NCI-H1048 (cell line): ENCODE results near the gene DOK6.

Experiments used
- DNase-seq: peaks from one replicate; lab custom pipeline; 2025; lab: John Stamatoyannopoulos, UW

The DOK6 gene

DNA sequence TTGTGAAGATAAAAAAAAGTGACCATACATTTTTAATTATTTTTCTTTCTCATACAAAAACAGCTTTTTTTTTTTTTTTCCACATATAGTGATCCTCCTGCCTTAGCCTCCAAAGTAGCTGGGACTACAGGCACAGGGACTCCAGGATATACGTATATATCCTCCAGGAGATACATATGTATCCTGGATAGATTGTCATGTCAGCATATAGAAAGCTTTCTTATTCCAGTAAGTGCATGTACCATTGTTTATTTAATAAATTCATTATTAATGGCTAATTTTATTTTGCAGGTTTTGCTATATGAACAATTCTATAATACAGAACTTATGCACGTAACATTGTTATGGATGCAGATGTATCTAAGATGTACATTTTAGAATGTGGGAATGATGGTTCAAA, 138.7 kb downstream of the DOK6 start:
- no peak for DNase-seq

DNA sequence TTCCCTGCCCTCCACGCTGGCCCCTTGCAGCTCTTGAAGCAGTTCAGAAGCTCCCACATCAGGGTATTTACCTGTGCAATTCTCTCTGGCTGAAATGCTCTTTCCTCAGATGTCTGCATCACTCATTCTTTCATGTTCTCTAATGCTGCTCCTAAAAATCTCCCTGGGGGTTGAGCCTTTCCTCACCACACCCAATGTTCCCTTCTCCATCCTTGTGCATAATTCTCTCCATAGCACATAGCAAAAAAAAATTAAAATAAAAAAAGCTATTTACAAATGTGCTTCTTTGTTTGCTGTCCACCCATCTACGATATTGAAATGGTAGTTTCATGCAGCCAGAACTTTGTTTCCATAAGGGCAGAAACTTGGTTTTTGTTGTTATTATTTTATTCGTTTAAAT, 155.5 kb downstream of the DOK6 start:
- no peak for DNase-seq

DNA sequence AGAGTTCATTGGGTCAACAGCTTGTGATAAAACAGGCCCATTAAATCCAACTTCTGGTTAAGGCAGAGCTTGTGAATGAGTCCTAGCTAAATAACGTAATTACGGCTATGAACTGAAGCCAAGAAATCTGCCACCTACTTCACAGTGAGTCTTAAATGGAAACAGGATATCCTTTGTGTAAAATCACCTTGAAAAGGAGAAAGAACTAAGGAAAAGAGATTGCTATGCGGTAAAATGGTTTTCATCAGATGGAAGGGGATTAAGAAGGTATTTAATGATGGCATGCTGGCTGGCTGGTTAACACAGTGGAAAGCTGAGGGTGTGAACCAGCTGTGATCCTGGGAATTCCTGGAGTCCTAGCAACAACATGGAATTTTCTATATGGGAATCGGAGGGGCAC, 156.6 kb downstream of the DOK6 start:
- no peak for DNase-seq

DNA sequence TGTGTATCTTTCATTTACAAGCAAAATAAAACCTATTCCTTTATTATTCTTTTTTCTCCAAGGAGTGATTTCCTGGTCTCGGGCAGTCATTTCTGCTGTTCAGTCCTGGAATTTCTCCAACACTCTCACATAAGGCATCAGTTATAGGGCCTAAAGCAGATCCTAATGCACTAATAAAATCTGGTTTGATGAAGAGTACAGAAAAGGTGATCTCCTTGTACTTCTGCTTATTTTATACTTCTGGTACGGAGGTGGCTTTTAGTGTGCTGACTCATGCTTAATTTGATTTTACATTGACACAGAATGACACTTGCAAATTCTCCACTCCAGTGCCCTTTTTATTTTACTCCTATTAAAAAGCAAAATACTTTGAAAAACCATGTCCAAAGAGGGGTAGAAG, 157.4 kb downstream of the DOK6 start:
- DNase-seq, result no peak

DNA sequence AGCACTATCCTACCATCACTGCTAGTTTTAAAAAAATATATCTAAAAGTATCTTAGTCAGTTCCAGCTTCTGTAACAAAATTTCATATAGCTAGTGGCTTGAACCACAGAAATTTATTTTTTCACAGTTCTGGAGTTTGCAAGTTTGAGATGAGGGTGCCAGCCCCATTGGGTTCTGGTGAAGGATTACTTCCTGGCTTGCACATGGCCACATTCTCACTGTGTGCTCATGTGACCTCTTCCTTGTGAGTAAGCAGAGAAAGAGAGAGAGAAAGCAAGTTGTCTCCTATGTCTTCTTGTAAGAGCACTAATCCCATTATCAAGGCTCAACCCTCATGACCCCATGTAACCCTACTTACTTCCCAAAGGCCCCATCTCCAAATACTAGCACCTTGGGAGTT, 158.9 kb downstream of the DOK6 start:
- no peak for DNase-seq

DNA sequence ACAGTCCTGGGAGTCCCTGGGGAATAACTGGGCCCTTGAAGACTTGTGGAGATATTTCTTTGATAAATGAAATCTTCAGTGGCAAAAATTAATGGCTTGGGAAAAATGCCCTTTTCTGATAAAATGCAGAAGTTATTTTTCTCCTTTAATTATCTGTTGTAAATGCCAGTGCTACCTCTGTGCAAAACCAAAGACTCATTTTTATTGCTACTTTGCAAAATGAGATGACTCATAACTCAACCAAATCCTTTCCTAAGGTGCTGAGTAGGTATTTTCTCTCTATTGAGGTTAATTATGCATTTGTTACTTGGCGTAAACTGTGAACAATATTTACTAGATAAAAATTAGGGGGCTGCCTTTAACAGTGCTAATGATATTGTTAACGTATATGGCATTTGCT, 163.9 kb downstream of the DOK6 start:
- DNase-seq, result no peak

DNA sequence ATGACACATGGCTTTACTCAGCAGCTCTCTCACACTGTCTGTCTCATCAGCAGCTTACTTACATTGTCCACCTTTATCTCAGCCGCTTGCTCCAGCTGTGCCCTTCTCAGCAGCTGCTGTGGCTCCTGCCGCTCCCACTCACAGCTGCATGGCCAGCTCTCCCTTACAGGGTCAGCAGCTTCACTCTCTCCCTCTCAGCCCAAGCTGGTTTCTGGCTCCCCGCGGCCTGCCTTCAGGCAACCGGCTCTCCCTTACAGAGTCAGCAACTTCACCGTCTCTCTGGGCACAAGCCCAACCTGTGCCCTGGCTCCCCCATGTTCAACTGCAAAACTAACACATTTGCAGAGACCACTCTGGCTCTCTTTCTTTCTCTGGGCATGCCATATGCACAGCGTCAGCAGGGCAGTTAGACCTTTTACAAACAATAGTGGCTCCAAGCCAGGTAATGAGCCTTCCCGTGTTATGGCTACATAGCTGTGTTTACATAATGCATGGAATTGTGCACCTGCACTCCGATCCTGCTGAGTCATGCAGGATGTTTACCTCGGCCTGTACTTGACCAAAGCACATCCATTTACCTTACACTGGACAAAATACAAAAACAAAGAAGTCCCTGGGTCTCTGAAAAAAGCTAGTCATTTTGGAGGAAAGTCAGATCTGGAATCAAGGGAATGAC, 167.3 kb downstream of the DOK6 start:
- DNase-seq, result no peak

DNA sequence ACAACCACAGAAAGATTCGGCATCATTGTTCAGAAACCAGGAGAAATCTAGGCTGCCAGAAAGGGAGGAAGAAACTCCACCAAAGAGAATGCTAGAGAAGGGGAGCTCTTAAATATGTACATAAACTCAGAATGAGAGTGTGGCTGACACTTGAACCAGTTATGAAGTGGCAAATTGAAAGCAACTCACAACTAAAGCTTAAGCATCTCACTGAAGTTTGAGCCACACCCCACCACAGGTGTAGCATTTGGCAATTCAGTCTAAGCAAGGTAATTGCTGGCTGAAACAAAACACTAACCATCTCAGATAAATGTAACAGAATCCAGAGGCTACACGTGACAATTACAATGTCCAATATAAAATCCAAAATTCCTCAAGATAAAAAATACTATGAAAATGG, 168.4 kb downstream of the DOK6 start:
- DNase-seq, result no peak

DNA sequence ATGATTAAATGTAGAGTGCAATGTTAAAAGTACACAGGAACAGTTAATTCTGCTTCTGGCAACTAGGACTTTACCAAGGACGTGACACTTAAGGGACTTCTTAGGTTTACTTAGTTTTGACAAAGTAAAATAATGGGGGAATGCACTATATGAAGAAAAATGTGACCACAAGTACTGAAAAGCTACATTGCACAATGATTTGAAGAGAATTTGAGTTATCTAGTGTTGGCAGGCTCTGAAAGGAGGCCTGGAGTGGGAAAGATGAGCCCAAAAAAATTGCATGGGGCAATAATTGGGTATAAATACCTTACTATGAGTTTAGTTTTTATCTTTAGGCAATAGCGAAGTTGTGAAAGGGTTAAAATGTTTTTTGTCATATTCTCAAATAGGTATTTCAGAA, 173.7 kb downstream of the DOK6 start:
- no peak for DNase-seq

DNA sequence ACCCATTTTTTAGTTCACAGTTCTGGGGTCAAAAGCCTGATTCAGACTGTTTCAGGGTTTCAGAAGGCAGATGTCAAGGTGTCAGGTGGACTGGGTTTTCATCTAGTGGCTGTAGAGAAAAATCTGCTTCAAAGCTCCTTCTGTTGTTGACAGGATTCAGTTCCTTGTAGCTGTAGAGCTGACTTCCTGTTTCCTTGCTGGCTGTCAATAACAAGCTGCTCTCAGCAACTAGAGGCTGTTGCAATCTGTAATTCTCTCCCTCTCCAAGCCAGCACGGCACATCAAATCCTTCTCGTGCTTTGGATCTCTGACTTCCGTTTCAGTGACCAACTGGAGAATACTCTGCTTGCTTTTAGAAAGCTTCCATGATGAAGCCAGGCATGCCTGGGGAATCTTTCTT, 179.4 kb downstream of the DOK6 start:
- DNase-seq, result no peak

DNA sequence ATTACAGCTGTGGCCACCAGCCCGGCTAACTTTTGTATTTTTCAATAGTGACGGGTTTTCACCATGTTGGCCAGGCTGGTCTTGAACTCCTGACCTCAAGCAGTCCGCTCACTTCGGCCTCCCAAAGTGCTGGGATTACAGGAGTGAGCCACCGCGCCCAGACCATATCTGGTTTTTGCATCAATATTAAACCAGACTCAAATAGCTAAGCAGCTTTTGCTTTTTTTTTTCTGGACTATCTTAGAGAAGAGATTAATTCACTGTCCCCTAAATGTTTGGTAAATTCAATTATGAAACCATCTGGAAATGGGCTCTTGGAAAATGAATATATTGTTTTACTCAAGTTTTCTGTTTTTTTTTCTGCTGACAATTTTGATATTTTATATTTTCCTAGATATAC, 183.7 kb downstream of the DOK6 start:
- no peak for DNase-seq

DNA sequence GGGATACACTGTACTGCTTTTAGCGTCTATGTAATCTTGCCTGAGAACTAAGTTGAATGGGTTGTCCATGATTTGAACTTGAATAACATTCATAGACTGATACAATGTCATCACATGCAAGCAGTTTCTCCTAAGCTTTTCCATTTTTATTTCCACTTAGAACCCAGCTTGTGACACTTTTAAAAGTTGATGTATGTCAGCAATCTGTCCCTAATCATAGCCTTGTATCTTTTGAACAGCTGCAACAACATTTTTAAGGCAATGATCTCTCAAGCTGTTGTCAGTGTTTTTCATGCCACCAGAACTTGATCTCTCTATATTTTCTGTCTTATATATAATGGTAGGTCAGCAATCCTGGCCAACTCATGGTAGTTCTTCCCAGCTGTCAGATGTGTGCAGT, 185.0 kb downstream of the DOK6 start:
- no peak for DNase-seq

DNA sequence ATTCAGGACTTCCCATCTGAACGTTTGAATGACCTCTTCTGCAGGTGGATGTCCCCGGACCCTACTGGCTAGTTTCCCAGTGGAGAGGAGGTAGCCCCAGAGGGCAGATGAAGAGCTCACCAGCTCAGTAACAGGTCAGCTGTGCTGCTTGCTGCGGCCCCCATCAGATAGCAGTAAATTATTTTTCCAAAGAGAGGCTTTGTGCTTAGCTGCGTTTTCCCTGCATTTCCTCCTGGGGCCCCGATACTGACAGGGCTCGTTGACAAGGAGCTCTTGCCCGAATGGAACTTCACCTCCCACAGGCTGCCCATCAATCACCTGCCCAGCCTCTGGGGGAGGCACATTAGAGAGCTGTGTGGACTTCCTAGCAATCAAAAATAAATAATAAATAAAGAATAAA, 185.8 kb downstream of the DOK6 start:
- DNase-seq, result no peak

DNA sequence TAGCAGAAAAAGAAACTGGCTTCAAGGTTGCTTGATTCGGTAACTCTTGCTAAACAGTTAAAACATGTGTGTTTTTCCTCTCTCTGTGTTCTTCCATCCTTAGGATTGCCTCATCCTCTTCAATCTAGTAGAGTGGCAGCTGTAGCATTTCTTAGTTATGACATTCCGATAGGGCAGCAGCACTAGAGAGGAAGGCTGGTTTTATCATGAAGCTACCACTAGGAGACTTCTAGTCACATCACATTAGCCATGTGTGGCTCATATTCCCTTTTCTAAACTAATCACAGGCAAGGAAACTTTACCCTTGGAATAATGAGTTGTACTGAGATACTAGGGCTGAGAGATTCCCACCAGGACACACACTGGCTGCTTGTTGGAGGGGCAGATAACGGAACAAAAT, 187.6 kb downstream of the DOK6 start:
- DNase-seq, result no peak

DNA sequence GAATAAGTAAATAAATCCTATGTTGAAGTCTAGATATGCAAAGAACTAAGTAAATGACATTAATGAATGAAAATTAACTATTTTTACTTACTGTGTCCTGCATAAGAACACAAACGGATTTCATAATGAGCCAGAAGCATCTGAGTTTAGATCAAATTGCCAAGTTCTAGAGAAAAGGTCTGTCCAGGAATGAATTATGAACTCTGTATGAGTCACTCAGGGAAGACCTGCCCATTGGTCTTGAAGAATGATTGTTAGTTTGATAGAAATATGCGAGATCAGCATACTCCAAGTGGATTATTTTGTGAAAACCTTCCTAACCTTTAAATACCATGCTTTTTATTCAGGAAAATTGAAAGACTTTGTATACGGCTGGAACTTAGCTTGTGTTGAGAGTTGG, 189.5 kb downstream of the DOK6 start:
- no peak for DNase-seq

DNA sequence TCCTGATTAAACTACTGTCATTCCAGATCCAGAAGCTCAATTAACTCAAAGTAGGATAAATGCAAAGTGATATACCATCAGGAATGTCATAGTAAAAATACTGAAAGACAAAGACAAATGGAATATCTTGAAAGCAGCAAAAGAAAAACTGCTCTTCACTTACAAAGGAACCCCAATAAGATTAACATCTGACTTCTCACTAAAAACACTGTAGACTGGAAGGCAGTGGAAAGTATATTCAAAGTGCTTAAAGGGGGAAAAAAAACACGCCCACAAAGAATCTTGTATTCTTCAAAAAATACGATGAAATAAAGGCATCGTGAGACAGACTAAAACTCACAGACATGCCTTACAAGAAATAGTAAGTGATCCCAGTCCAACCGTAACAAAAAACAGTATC, 195.7 kb downstream of the DOK6 start:
- DNase-seq, result no peak

DNA sequence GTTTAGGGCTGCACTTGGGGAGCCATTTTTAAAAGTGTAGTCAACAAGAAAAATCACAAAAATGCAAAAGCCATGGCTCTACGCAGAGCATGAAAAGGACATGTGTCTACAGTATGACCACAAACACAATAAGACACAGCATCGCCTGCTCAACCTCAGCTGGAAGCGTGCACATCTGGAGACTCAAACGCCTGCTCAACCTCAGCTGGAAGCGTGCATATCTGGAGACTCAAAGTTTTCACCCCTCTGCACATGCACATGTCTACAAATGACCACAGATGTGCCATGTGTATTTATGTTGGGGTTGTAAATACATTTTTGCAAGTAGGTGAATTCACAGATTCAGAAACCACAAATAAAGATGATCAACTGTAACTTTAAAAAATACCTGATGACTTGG, 196.9 kb downstream of the DOK6 start:
- DNase-seq, result no peak

DNA sequence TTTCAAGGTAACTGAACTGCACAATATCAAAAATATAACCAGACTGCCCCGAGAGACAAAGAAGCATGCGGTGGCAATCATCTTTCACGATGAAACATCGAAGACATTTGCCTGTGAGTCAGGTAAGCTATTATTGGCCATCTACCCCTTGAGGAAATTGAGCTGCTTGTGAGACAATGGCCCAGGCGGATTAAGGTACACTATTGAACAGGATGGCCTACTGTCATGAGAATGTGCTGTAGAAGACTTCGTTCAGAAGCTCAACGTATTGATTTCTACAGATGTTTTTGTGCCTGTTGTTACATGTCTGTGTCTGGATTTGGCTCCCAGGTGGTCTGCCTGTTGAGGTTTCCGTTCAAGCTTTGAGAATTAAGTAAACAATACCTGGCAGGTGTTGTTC, 198.7 kb downstream of the DOK6 start:
- DNase-seq, result no peak

DNA sequence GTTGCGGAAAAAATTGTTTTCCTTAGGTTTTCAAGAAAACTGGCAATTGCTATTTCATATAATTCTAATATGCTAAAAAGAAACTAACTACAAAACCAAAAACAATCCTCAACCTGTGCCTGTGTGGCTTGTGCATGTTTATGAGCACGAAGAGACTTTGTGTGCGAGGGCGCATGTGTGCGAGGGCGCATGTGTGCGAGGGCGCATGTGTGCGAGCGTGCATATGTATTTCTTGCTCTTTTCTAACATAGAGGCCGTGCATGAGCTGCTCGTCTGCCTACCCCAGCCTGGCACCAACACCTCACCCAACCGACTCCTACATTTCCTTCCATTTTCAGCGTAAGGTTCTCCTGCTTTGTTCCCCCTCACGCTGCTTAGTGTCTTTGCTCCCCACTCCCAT, 211.6 kb downstream of the DOK6 start:
- DNase-seq, result no peak

DNA sequence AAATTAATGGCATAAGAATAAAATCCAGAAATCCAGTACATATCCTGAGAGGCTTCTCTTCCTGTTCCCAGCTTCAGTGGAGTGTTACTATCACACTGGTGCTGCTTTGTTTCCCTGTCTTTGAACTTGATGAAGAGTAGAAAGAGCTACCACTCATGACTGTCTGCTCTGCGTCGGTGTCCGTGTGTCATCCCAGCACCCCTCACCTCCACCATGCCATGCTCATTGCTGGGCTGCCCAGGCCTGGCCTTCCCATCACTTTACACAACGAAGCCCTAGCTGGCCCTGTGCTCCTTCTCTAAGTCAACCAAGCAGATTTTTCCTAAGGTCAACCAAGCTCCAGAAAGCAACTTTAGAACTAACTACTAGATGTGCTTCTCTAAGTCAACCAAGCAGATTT, 215.4 kb downstream of the DOK6 start:
- DNase-seq, result no peak

DNA sequence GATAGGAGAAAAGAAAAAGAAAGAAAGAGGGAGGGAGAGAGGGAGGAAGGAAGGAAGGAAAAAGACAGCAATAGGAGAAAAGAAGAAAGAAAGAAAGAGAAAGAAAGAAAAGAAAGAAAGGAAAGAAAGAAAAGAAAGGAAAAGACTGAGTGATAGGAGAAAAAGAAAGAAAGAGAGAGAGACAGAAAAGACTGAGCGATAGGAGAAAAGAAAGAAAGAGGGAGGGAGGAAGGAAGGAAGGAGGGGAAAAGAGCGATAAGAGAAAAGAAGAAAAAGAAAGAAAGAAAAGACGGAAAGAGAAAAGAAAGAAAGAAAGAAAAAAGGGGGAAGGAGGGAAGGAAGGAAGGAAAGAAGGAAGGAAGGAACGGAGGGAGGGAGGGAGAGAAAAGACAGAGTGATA, 216.7 kb downstream of the DOK6 start:
- no peak for DNase-seq

DNA sequence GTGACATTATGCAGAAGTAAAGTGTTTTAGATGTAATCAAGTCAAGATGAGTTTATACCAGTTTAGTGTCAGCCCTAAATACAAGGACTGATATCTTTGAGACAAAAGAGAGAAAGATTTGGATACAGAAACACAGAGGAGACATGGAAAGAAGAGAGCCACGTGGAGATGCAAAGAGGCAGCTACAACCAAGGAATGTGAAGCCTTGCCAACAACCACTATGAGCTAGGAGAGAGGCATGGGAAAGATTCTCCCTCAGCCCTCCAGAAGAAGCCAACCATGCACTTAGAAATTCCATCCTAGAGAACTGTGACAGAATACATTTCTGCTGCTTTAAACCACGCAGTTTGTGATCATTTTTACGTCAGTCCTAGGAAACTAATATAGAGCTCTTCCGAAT, 217.2 kb downstream of the DOK6 start:
- DNase-seq, result no peak

DNA sequence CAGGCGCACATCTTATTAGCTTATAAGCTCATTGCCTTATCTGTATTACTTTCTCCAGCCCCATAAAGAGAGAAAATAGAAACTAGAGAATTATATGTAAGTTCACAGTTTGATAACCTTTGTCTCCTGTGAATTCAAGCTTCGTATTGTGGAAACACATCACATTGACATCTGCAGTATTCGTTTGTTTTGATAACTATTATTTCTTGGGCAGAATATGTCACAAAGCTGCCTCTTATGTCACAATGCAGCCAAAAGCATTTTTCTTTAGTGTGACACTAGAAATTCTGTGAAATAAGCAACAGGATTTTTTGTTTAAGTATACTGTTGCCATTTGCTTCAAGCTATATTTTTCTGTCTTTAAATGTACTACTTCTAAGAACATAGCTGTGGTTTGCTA, 221.5 kb downstream of the DOK6 start:
- no peak for DNase-seq

DNA sequence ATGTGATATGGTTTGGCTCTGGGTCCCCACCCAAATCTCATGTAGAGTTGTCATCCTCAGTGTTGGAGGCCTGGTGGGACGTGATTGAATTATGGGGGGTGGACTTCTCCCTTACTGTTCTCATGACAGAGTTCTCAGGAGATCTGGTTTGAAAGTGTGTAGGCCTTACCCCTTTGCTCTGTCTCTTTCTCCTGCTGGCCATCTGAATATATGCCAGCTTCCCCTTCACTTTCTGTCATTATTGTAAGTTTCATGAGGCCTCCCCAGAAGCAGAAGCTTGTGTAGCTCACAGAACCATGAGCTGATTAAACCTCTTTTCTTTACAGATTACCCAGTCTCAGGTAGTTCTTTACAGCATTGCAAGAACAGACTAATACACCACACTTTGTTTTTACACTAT, 222.3 kb downstream of the DOK6 start:
- DNase-seq, result no peak

DNA sequence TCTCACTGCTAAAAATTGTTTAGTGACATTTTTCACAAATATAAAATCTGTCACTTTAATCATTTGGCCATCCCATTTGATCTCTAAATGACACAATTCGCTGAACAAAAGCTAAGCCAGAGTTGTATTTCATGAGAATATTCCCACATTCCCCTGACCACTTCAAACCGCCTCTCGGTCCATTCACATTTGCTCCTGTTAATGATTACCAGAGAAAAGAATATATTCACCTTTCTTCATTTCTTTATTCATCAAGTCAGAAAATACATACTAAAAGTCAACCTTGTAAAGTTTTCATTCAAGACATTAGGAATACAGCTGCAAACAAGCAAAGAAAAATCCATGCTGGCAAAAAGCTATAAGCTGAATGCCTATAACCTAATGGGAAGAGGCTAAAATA, 225.5 kb downstream of the DOK6 start:
- DNase-seq, result no peak
